LHCN-M2 (cell line): Measurements from ENCODE around the gene CHRNB4. TPM values are rescaled to one million over a fixed set of nuclear protein-coding genes. Genes with fewer than 3 reads are reported as not detected.
"Not testable (repeated sequence)": the region's sequence is repeated elsewhere in the genome, so short reads cannot be mapped to it uniquely, and the experiment has no call there.

ENCODE experiments used
- DNase-seq: peaks from one replicate; pipeline ENCODE4 v3.0.0-alpha.2; 2012; ENCODE audit warnings: low read depth
- total RNA-seq: library from RNA; depleted of rRNA; stranded (reverse); fragments of >200 nt; gene quantifications from 2 replicates; pipeline ENCODE4 v1.2.3, GENCODE V29; 2014; rRNA removed

CHRNB4 gene
- total RNA-seq, 1 experiment from 2014 or later: not detected

- no peak for DNase-seq
Measured at GRCh38 chr15:78618064-78618463, 22.9 kb downstream of the CHRNB4 start.

- peak; percentile 14 for DNase-seq
Measured at GRCh38 chr15:78617516-78617915, 23.5 kb downstream of the CHRNB4 start.

- DNase-seq: no peak
Measured at GRCh38 chr15:78617076-78617475, 23.9 kb downstream of the CHRNB4 start.

- no peak for DNase-seq
Measured at GRCh38 chr15:78616506-78616905, 24.5 kb downstream of the CHRNB4 start.

GRCh38 chr15:78615151-78615589, 25.8 kb downstream of the CHRNB4 start:
- no peak for DNase-seq

GRCh38 chr15:78614021-78614420, 27.0 kb downstream of the CHRNB4 start:
- no peak for DNase-seq

- not testable (repeated sequence) for DNase-seq
Measured at GRCh38 chr15:78609551-78609950, 31.5 kb downstream of the CHRNB4 start.

- no peak for DNase-seq
Measured at GRCh38 chr15:78605680-78606079, 35.3 kb downstream of the CHRNB4 start.

- no peak for DNase-seq
Measured at GRCh38 chr15:78605201-78605600, 35.8 kb downstream of the CHRNB4 start.

GRCh38 chr15:78604420-78604819, 36.6 kb downstream of the CHRNB4 start:
- DNase-seq: no peak

GRCh38 chr15:78603467-78603866, 37.5 kb downstream of the CHRNB4 start:
- no peak for DNase-seq

GRCh38 chr15:78599189-78599588, 41.8 kb downstream of the CHRNB4 start:
- no peak for DNase-seq

GRCh38 chr15:78598348-78598747, 42.7 kb downstream of the CHRNB4 start:
- no peak for DNase-seq

- DNase-seq: no peak
Measured at GRCh38 chr15:78597583-78597982, 43.4 kb downstream of the CHRNB4 start.

- no peak for DNase-seq
Measured at GRCh38 chr15:78574944-78575343, 66.1 kb downstream of the CHRNB4 start.

Other genes with a start within 250 kb of the CHRNB4 start
- gene IREB2, start 203.0 kb downstream of the CHRNB4 start, total RNA-seq: 11.7 and 16.4 TPM in 2 replicates
- 2.2 and 2.6 TPM in 2 replicates for gene HYKK, start 133.6 kb downstream of the CHRNB4 start, total RNA-seq
- gene PSMA4, start 100.8 kb downstream of the CHRNB4 start, total RNA-seq: 237 and 266 TPM in 2 replicates
- gene CHRNA5, start 75.7 kb downstream of the CHRNB4 start, total RNA-seq: 5.5 and 9.6 TPM in 2 replicates
- gene CHRNA3, start 20.2 kb downstream of the CHRNB4 start, total RNA-seq: not detected in 2 replicates
- 35.1 and 35.2 TPM in 2 replicates for gene ADAMTS7, start 170.3 kb upstream of the CHRNB4 start, total RNA-seq
- gene MORF4L1, start 231.7 kb upstream of the CHRNB4 start, total RNA-seq: 283 and 429 TPM in 2 replicates